ENCODE results near the gene PCSK6. TPM values are rescaled to one million over a fixed set of nuclear protein-coding genes. Genes with fewer than 3 reads are reported as not detected.

Gene PCSK6
- polyA plus RNA-seq, 1 donor from 2014 or later, result 1.1 TPM

- no peaks in the 10 kb centered on the region for H3K36me3 ChIP-seq (ENCODE audit: insufficient read depth, low read length)
- H3K9me3 ChIP-seq (ENCODE audit: low read length), result no peaks in the 10 kb centered on the region
- H3K9ac ChIP-seq (ENCODE audit: low read length), result no peak overlapping the region
- H2AFZ ChIP-seq (ENCODE audit: low read depth, low read length), result no peak overlapping the region
- no peak for TF ChIP-seq EZH2 (IDR thresholded peaks at IDR 0.05; ENCODE audit: borderline replicate concordance, insufficient read depth, low read length, poor library complexity, severe bottlenecking)
- TF ChIP-seq TAF1 (IDR thresholded peaks at IDR 0.05; ENCODE audit: low read depth), result no peak
- no peak for TF ChIP-seq SMC3 (conservative IDR thresholded peaks at IDR 0.05; ENCODE audit: poor library complexity)
- TF ChIP-seq CTCF (IDR thresholded peaks at IDR 0.05; ENCODE audit: poor library complexity, severe bottlenecking), result no peak
- no peak for TF ChIP-seq RAD21 (conservative IDR thresholded peaks at IDR 0.05)
- no peak for TF ChIP-seq POLR2AphosphoS5 (IDR thresholded peaks at IDR 0.05)
- TF ChIP-seq MXI1 (conservative IDR thresholded peaks at IDR 0.05; ENCODE audit: poor library complexity, severe bottlenecking), result no peak
- no peak for TF ChIP-seq EP300 (conservative IDR thresholded peaks at IDR 0.05; ENCODE audit: poor library complexity, severe bottlenecking)
- TF ChIP-seq REST (IDR thresholded peaks at IDR 0.05; ENCODE audit: borderline replicate concordance), result no peak
- no peak overlapping the region for H3K27ac ChIP-seq (ENCODE audit: low read length)
- no peaks in the 10 kb centered on the region for H4K20me1 ChIP-seq (ENCODE audit: insufficient read depth)
- no peaks in the 10 kb centered on the region for H3F3A ChIP-seq (ENCODE audit: insufficient read depth, low read length, poor library complexity, severe bottlenecking)
- no peaks in the 10 kb centered on the region for H3K27me3 ChIP-seq (ENCODE audit: insufficient read depth, low read depth, low read length)
- H3K79me2 ChIP-seq (replicated peaks; ENCODE audit: insufficient read depth, low read length), result no peaks in the 10 kb centered on the region
- H3K9me2 ChIP-seq (ENCODE audit: insufficient read depth, low read length), result no peaks in the 10 kb centered on the region
- H3K4me3 ChIP-seq (ENCODE audit: low read length), result no peak overlapping the region
- no peak overlapping the region for H3K4me2 ChIP-seq (ENCODE audit: low read length)
Measured at GRCh38 chr15:101332061-101332467, 157.4 kb downstream of the PCSK6 start.

- H2AFZ ChIP-seq (ENCODE audit: low read depth, low read length), result no peak overlapping the region
- H3K9ac ChIP-seq (ENCODE audit: low read length), result no peak overlapping the region
- H3F3A ChIP-seq (ENCODE audit: insufficient read depth, low read length, poor library complexity, severe bottlenecking), result no peaks in the 10 kb centered on the region
- no peaks in the 10 kb centered on the region for H3K27me3 ChIP-seq (ENCODE audit: insufficient read depth, low read depth, low read length)
- no peak overlapping the region for H3K27ac ChIP-seq (ENCODE audit: low read length)
- H3K4me3 ChIP-seq (ENCODE audit: low read length), result no peak overlapping the region
- TF ChIP-seq MXI1 (conservative IDR thresholded peaks at IDR 0.05; ENCODE audit: poor library complexity, severe bottlenecking), result no peak
- no peaks in the 10 kb centered on the region for H3K79me2 ChIP-seq (replicated peaks; ENCODE audit: insufficient read depth, low read length)
- no peaks in the 10 kb centered on the region for H3K9me2 ChIP-seq (ENCODE audit: insufficient read depth, low read length)
- H3K4me2 ChIP-seq (ENCODE audit: low read length), result no peak overlapping the region
- H3K36me3 ChIP-seq (ENCODE audit: insufficient read depth, low read length), result no peaks in the 10 kb centered on the region
- H3K9me3 ChIP-seq (ENCODE audit: low read length), result no peaks in the 10 kb centered on the region
- H4K20me1 ChIP-seq (ENCODE audit: insufficient read depth), result no peaks in the 10 kb centered on the region
Measured at GRCh38 chr15:101329867-101330380, 159.6 kb downstream of the PCSK6 start.

Measured in neural cell (in vitro differentiated cells).